OCI-LY7 (cell line): ENCODE data around the gene ARHGEF39. TPM values are rescaled to one million over a fixed set of nuclear protein-coding genes. Genes with fewer than 3 reads are reported as not detected.

Experiments
- BruUV-seq: library from RNA; stranded (reverse); fragments of 400-500 nt; replicated peaks from 2 replicates; lab custom pipeline; 2021; lab: Mats Ljungman, UMichigan
- CTCF ChIA-PET: fragments of 300-600 bp; sonication (Branson Sonifier 250); formaldehyde crosslinking; loops from one replicate; lab custom pipeline; 2022; ENCODE audit warnings: antibody characterized with exemption; ENCODE audit not compliant: unreplicated experiment; lab: Charles Lee
- POLR2A ChIA-PET: fragments of 300-600 bp; sonication (Branson Sonifier 250); formaldehyde crosslinking; loops from one replicate; lab custom pipeline; 2022; ENCODE audit warnings: antibody characterized with exemption; lab: Charles Lee
- DNase-seq: peaks from one replicate; pipeline ENCODE4 v3.0.0-alpha.2; 2015; ENCODE audit warnings: low spot score
- H2AFZ ChIP-seq: fragments of 200-600 bp; sonication (generic), shearing (Covaris generic); 2 replicates; pipeline ENCODE4 v1.6.1; 2014; ENCODE audit warnings: mild to moderate bottlenecking, antibody characterized with exemption, low read length, moderate library complexity
- H3K27ac ChIP-seq: fragments of 200-600 bp; sonication (generic); 2 replicates; pipeline ENCODE4 v1.5.1; 2014; ENCODE audit warnings: mixed run types, low read depth, mild to moderate bottlenecking, moderate library complexity, low read length, inconsistent platforms; ENCODE audit not compliant: poor library complexity, severe bottlenecking
- H3K36me3 ChIP-seq: fragments of 200-600 bp; sonication (generic); 2 replicates; pipeline ENCODE4 v1.6.1; 2014; ENCODE audit warnings: mild to moderate bottlenecking, antibody characterized with exemption, low read length, moderate library complexity, mixed read lengths; ENCODE audit not compliant: insufficient read depth
- H3K4me1 ChIP-seq: fragments of 200-600 bp; sonication (generic); 2 replicates; pipeline ENCODE4 v1.5.1; 2014; ENCODE audit warnings: mild to moderate bottlenecking, low read length; ENCODE audit not compliant: insufficient read depth, poor library complexity, severe bottlenecking
- H3K4me2 ChIP-seq: fragments of 200-600 bp; sonication (generic); 2 replicates; pipeline ENCODE4 v1.6.1; 2014; ENCODE audit warnings: mild to moderate bottlenecking, low read length
- H3K4me3 ChIP-seq: fragments of 200-600 bp; sonication (generic); 2 replicates; pipeline ENCODE4 v1.5.1; 2014; ENCODE audit warnings: mild to moderate bottlenecking, low read depth, low read length; ENCODE audit not compliant: poor library complexity, severe bottlenecking
- H3K79me2 ChIP-seq: fragments of 200-600 bp; sonication (generic); 2 replicates; pipeline ENCODE4 v1.6.1; 2016; ENCODE audit warnings: low read depth, mild to moderate bottlenecking, low read length, moderate library complexity, mixed read lengths; ENCODE audit not compliant: insufficient read depth
- H3K9me2 ChIP-seq: fragments of 200-600 bp; sonication (generic); 2 replicates; pipeline ENCODE4 v1.6.1; 2016; ENCODE audit warnings: mild to moderate bottlenecking, low read length, mixed read lengths; ENCODE audit not compliant: insufficient read depth
- H3K9me3 ChIP-seq: fragments of 200-600 bp; sonication (generic); 2 replicates; pipeline ENCODE4 v1.6.1; 2014; ENCODE audit warnings: mild to moderate bottlenecking, mixed run types, low read length, mixed read lengths
- H4K20me1 ChIP-seq: fragments of 200-600 bp; sonication (generic); 2 replicates; pipeline ENCODE4 v1.6.1; 2014; ENCODE audit warnings: mild to moderate bottlenecking, antibody characterized with exemption, low read length, moderate library complexity, mixed read lengths; ENCODE audit not compliant: insufficient read depth
- EZH2phosphoT487 ChIP-seq: fragments of 200-600 bp; sonication (generic); IDR thresholded peaks from 2 replicates; pipeline ENCODE4 v1.6.1; 2018; ENCODE audit warnings: low read depth, borderline replicate concordance, mild to moderate bottlenecking, mixed run types, antibody characterized with exemption, low read length, moderate library complexity, mixed read lengths
- intact Hi-C: fragments of 100-400 bp; cut with micrococcal nuclease; formaldehyde crosslinking; loops from one replicate; pipeline ENCODE4 v1.10.0; 2022; ENCODE audit not compliant: unreplicated experiment
- total RNA-seq, 2 experiments: library from RNA; depleted of rRNA in 1 of 2; stranded (reverse); fragments of >200 nt in 1 of 2; shearing (Covaris generic) in 1 of 2; gene quantifications; 2 replicates each; pipeline ENCODE4 v1.2.3, GENCODE V29; 2014 to 2022
- TF ChIP-seq, protein P1 (sequence below): fragments of 200-600 bp; sonication (generic); conservative IDR thresholded peaks from 2 replicates; pipeline ENCODE4 v1.5.1; 2014; ENCODE audit warnings: mild to moderate bottlenecking, antibody characterized with exemption, low read length, moderate library complexity, mixed read lengths

Gene ARHGEF39
- total RNA-seq, 2 experiments from 2014 or later, result 30.8 to 48.1 TPM

DNA sequence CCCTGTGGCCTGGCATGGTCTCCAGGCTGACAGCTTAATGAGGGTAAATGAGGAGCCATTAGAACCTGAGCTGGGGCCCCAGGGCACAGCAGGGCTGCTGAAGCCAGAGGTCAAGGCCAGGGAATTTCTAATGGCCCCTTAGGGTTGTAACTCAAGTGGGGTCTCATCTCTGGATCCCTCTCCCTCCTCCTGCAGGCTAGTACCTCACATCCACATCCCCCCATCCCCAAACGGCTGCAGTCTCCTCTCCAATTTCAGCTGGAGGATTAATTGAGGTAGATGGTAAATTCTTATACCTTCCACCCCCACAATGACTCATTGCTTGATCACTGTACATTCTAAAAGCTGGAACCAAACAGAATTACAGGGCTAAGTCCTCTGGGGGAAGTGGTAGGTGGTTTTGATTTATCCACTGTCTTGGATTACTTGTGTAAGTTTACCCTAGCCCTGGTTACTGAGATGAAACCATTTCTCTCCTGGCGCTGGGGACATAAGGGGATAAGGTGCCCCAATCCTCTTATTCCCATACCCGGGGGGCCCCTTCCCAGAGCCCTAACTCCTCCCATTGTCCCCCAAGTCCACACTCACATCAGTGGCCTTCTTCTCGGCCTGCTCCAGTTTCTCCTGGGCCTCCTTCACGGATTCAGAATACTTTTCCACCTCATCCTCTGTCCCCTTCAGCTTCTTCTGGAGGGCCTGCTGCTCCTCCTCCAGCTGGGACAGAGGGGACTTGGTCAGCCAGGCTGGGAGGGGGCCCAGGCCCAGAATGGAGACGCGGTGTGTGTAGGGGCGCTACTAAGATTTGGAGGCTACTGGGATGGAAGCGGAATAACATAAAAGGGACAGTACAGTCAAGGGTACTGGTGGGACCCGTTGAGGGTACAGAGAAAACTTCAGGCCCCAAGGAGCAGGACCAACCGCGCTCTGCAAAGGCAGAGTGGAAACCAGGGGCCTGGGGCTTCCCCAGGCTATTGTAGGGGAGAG lies 23.9 kb upstream of the ARHGEF39 start:
- H3K27ac ChIP-seq, result no peak overlapping the region
- no peak overlapping the region; the same call in 1 of the 2 replicates for H2AFZ ChIP-seq
- H3K36me3 ChIP-seq, result no peaks in the 10 kb centered on the region
- peak overlapping the region; percentile 60; the same call in 1 of the 2 replicates for H3K4me2 ChIP-seq
- no peaks in the 10 kb centered on the region for H4K20me1 ChIP-seq
- peaks cover 46% of the 10 kb centered on the region for H3K4me1 ChIP-seq
- no peak overlapping the region for H3K4me3 ChIP-seq
- no peak for DNase-seq
- no peaks in the 10 kb centered on the region for H3K9me2 ChIP-seq
- CTCF ChIA-PET, result interaction anchor here (0.8 to 1.5 kb wide), 3 partner anchors 8 to 41 kb away, joined by 3 to 5 read pairs (median 3); no protein-coding TSS in a partner anchor
- intact Hi-C loops, result no loop called here
- no TSS peak for BruUV-seq
- no peaks in the 10 kb centered on the region for H3K9me3 ChIP-seq
- POLR2A ChIA-PET, result interaction anchor here (0.6 to 1.6 kb wide), 5 partner anchors 23 to 88 kb away, joined by 3 to 7 read pairs (median 4); partner anchors contain the start of gene SIT1
- no peak for TF ChIP-seq EZH2phosphoT487
- TF ChIP-seq, protein P1, sequence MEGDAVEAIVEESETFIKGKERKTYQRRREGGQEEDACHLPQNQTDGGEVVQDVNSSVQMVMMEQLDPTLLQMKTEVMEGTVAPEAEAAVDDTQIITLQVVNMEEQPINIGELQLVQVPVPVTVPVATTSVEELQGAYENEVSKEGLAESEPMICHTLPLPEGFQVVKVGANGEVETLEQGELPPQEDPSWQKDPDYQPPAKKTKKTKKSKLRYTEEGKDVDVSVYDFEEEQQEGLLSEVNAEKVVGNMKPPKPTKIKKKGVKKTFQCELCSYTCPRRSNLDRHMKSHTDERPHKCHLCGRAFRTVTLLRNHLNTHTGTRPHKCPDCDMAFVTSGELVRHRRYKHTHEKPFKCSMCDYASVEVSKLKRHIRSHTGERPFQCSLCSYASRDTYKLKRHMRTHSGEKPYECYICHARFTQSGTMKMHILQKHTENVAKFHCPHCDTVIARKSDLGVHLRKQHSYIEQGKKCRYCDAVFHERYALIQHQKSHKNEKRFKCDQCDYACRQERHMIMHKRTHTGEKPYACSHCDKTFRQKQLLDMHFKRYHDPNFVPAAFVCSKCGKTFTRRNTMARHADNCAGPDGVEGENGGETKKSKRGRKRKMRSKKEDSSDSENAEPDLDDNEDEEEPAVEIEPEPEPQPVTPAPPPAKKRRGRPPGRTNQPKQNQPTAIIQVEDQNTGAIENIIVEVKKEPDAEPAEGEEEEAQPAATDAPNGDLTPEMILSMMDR, result no peak
- no peaks in the 10 kb centered on the region for H3K79me2 ChIP-seq

DNA sequence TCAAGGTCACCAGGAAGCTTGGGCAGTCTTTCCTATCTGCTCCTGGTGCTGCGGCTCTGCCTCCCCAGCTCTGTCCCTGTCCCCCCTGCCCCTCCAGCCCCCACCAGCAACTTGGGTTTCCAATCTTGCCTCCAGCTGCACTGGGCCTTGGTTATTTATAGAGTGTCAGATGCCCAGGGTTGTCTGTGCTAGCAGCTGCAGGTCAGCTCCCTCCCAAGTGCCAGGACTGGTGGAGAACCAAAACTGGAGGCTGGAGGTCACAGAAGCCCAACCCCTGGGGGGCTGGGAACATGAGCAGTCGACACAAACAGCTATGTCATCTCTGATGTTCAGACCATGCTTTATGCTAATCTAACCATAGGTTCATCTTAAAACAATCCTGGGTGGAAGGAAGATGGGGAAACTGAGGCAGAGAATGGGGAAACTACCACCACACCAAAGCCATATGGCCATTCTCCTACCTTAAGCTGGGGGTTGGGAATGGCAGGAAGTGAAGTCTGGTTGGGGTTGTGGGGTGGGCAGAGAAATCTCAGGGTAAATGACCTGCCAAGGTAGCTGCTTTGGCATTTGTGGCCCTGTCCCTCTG lies 23.1 kb upstream of the ARHGEF39 start:
- Histone ChIP-seq H3K27ac (no peak overlapping the region), H3K79me2 (no peaks in the 10 kb centered on the region), H3K4me2 (peak overlapping the region; percentile 60), H3K4me1 (peaks cover 51% of the 10 kb centered on the region), H3K9me2 (no peaks in the 10 kb centered on the region), H3K9me3 (no peaks in the 10 kb centered on the region), H4K20me1 (no peaks in the 10 kb centered on the region), H3K36me3 (no peaks in the 10 kb centered on the region), H2AFZ (peak overlapping the region; percentile 89; the same call in 1 of the 2 replicates), H3K4me3 (no peak overlapping the region)
- no peak for DNase-seq
- intact Hi-C loops, result no loop called here
- no TSS peak for BruUV-seq
- ChIA-PET CTCF (interaction anchor here (0.8 to 1.5 kb wide), 4 partner anchors 8 to 77 kb away, joined by 3 to 5 read pairs (median 4); no protein-coding TSS in a partner anchor), POLR2A (interaction anchor here (0.6 to 1.6 kb wide), 7 partner anchors 22 to 226 kb away, joined by 3 to 7 read pairs (median 4); partner anchors contain the start of gene SIT1)
- no peak for TF ChIP-seq EZH2phosphoT487
- TF ChIP-seq, protein P1, result no peak
